ENCODE data around the gene YJU2. TPM values are rescaled to one million over a fixed set of nuclear protein-coding genes. Genes with fewer than 3 reads are reported as not detected.

The YJU2 gene
- total RNA-seq, 4 donors from 2014 or later = 9.6 to 24.3 (median 17.1) TPM

- in situ Hi-C loops (cut with MboI; ENCODE audit: low pct_ligation_motif_present in 1 of 4, low pct_unique_long_range_greater_than_20kb in 1 of 4, low sequenced_read_pairs in 3 of 4) = no loop called here
- H3K36me3 ChIP-seq = no peaks in the 10 kb centered on the region
Measured at GRCh38 chr19:4305659-4306058, 58.8 kb downstream of the YJU2 start.

GRCh38 chr19:4310247-4311121 lies 63.6 kb downstream of the YJU2 start:
- Histone ChIP-seq H3K4me3 (no peak overlapping the region), H3K4me1 (peaks cover 0 to 14% (median 0%) of the 10 kb centered on the region in 4 donors), H3K27ac (no peak overlapping the region), H3K27me3 (peaks cover under 1% of the 10 kb centered on the region), H3K36me3 (no peaks in the 10 kb centered on the region), H3K9me3 (no peaks in the 10 kb centered on the region)
- no peak for TF ChIP-seq CTCF (IDR thresholded peaks at IDR 0.05)
- TF ChIP-seq POLR2AphosphoS5 (IDR thresholded peaks at IDR 0.05) = no peak
- TF ChIP-seq POLR2A (IDR thresholded peaks at IDR 0.05) = no peak
- no peak for TF ChIP-seq EP300 (IDR thresholded peaks at IDR 0.05; ENCODE audit: low read depth)
- DNase-seq = peak; percentile 23
- in situ Hi-C loops (cut with MboI; ENCODE audit: low pct_ligation_motif_present in 1 of 4, low pct_unique_long_range_greater_than_20kb in 1 of 4, low sequenced_read_pairs in 3 of 4) (no loop called here), intact Hi-C loops (cut with DNase I; ENCODE audit: low total_unique reads) (no loop called here)
- 90% methylated on average over 18 of the region's 22 CpGs; no CpG with 5 or more reads in 1 of the 2 donors for WGBS, 2 donors (ENCODE audit: low coverage in 1 of 2)

More at GRCh38 chr19:4305659-4306058, 58.8 kb downstream of the YJU2 start:
- intact Hi-C loops (cut with DNase I; ENCODE audit: low total_unique reads) = no loop called here
- Histone ChIP-seq H3K27me3 (peaks cover 14% of the 10 kb centered on the region), H3K9me3 (no peaks in the 10 kb centered on the region), H3K4me1 (peaks cover 0 to 6% (median 2%) of the 10 kb centered on the region in 4 donors), H3K4me3 (no peak overlapping the region), H3K27ac (no peak overlapping the region)
- 72 to 80% methylated on average over 6 to 16 of the region's 16 CpGs for WGBS, 2 donors (ENCODE audit: low coverage in 1 of 2)
- no peak for DNase-seq
- TF ChIP-seq EP300 (IDR thresholded peaks at IDR 0.05; ENCODE audit: low read depth) (no peak), CTCF (IDR thresholded peaks at IDR 0.05) (no peak), POLR2AphosphoS5 (IDR thresholded peaks at IDR 0.05) (no peak), POLR2A (IDR thresholded peaks at IDR 0.05) (no peak)

GRCh38 chr19:4313847-4314490 lies 67.1 kb downstream of the YJU2 start:
- no peaks in the 10 kb centered on the region for H3K27me3 ChIP-seq
- H3K4me1 ChIP-seq = peaks cover 0 to 12% (median 0%) of the 10 kb centered on the region in 4 donors
- H3K9me3 ChIP-seq = no peaks in the 10 kb centered on the region
- no peak overlapping the region for H3K27ac ChIP-seq
- TF ChIP-seq CTCF (IDR thresholded peaks at IDR 0.05) = no peak
- no peak for TF ChIP-seq EP300 (IDR thresholded peaks at IDR 0.05; ENCODE audit: low read depth)
- TF ChIP-seq POLR2AphosphoS5 (IDR thresholded peaks at IDR 0.05) = no peak
- TF ChIP-seq POLR2A (IDR thresholded peaks at IDR 0.05) = no peak
- no peak for DNase-seq
- H3K36me3 ChIP-seq = no peaks in the 10 kb centered on the region
- no peak overlapping the region for H3K4me3 ChIP-seq
- WGBS, 2 donors (ENCODE audit: low coverage in 1 of 2) = 25 to 38% methylated on average over 7 to 12 of the region's 12 CpGs
- in situ Hi-C loops (cut with MboI; ENCODE audit: low pct_ligation_motif_present in 1 of 4, low pct_unique_long_range_greater_than_20kb in 1 of 4, low sequenced_read_pairs in 3 of 4) (no loop called here), intact Hi-C loops (cut with DNase I; ENCODE audit: low total_unique reads) (no loop called here)

- no peak overlapping the region for H3K27ac ChIP-seq
- H3K27me3 ChIP-seq = no peaks in the 10 kb centered on the region
- in situ Hi-C loops (cut with MboI; ENCODE audit: low pct_ligation_motif_present in 1 of 4, low pct_unique_long_range_greater_than_20kb in 1 of 4, low sequenced_read_pairs in 3 of 4) = no loop called here
- H3K4me1 ChIP-seq = peaks cover 0 to 10% (median 0%) of the 10 kb centered on the region in 4 donors
- TF ChIP-seq CTCF (IDR thresholded peaks at IDR 0.05) = no peak
- TF ChIP-seq POLR2A (IDR thresholded peaks at IDR 0.05) = no peak
- TF ChIP-seq EP300 (IDR thresholded peaks at IDR 0.05; ENCODE audit: low read depth) = no peak
- no peak for TF ChIP-seq POLR2AphosphoS5 (IDR thresholded peaks at IDR 0.05)
- no peak for DNase-seq
- no peaks in the 10 kb centered on the region for H3K36me3 ChIP-seq
- H3K4me3 ChIP-seq = no peak overlapping the region
- intact Hi-C loops (cut with DNase I; ENCODE audit: low total_unique reads) = no loop called here
- WGBS, 2 donors (ENCODE audit: low coverage in 1 of 2) = 88 to 92% methylated on average over 7 to 9 of the region's 9 CpGs
- H3K9me3 ChIP-seq = no peaks in the 10 kb centered on the region
Measured at GRCh38 chr19:4316956-4317355, 70.1 kb downstream of the YJU2 start.

All from transverse colon (tissue), 4 donors.